Activated naive CD8-positive, alpha-beta T cell treated with anti-CD3 and anti-CD28 coated beads, Interleukin-2, amount 50 U/mL, for 24 hours (primary cell): ENCODE data around the gene CYGB.

Source experiments
- ATAC-seq: fragments of 150-1000 bp; cut with Tn5 transposase; one replicate; pipeline ENCODE4 v1.10.0; 2021
- DNase-seq: peaks from one replicate; pipeline ENCODE4 v3.0.0; 2021
- H3K27ac Mint-ChIP-seq: one replicate; pipeline ENCODE4 v1.8.0; 2021; ENCODE audit warnings: mild to moderate bottlenecking, mixed read lengths
- H3K27me3 Mint-ChIP-seq: one replicate; pipeline ENCODE4 v1.8.0; 2021; ENCODE audit warnings: mixed read lengths
- H3K36me3 Mint-ChIP-seq: one replicate; pipeline ENCODE4 v1.8.0; 2021; ENCODE audit warnings: low read depth, mixed read lengths
- H3K4me1 Mint-ChIP-seq: one replicate; pipeline ENCODE4 v1.8.0; 2021; ENCODE audit warnings: mixed read lengths
- H3K4me3 Mint-ChIP-seq: one replicate; pipeline ENCODE4 v1.8.0; 2021; ENCODE audit warnings: mild to moderate bottlenecking, moderate library complexity, mixed read lengths
- H3K9me3 Mint-ChIP-seq: one replicate; pipeline ENCODE4 v1.8.0; 2021; ENCODE audit warnings: mixed read lengths

The CYGB gene

DNA sequence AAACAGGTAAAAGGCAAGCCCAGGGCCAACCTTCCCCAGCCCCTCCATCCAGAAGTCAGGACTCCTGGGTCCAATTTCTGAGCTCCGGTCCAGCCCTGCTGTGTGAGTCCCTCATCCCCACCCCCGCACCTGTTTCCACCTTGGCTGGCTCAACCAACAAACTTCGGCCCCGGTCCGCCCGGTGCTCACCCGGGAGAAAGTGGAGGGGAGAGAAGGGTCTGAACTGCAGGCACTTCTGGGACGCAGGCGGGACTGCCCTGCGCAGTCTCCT is 36.8 kb downstream of the CYGB start:
- DNase-seq = no peak
- Mint-ChIP-seq H3K36me3 (peaks cover 2% of the 10 kb centered on the region), H3K9me3 (no peaks in the 10 kb centered on the region), H3K4me3 (peak overlapping the region; percentile 88), H3K4me1 (peaks cover 54% of the 10 kb centered on the region), H3K27me3 (no peaks in the 10 kb centered on the region), H3K27ac (peak overlapping the region; percentile 66)
- peak; percentile 18 for ATAC-seq

DNA sequence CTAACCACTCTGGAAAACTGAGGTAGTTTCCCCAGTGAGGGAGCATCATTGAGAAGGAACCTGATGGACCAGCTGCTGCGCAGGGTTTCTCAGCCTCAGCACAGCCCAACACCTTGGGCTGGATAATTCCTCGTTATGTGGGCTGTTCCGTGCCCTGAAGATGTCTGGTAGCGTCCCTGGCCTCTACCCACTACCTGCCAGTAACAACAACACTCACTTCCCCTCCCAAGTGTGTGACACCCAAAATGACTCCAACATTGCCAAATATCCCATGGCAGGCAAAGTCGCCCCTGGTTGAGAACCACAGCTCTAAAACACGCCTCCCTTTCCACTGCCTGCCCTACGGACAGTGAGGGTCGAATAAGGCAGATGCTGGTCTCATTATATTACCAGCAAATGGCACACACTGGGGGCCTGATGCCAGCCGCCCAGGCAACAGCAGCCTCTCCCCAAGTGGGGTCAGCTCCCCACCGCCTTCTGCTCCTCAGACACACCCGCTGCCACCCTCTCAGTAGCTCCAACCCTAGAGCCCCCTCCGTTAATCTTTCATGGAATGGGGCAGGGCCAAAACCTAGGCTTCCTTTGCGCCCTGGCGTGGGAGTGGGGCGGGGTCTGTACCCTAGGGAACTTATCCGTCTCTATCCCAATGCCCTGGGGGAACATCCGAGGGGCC is 37.3 kb downstream of the CYGB start:
- ATAC-seq (no peak), DNase-seq (no peak)
- peak overlapping the region; percentile 88 for H3K4me3 Mint-ChIP-seq
- peaks cover 55% of the 10 kb centered on the region for H3K4me1 Mint-ChIP-seq
- H3K9me3 Mint-ChIP-seq = no peaks in the 10 kb centered on the region
- H3K36me3 Mint-ChIP-seq = peaks cover 2% of the 10 kb centered on the region
- peak overlapping the region; percentile 66 for H3K27ac Mint-ChIP-seq
- H3K27me3 Mint-ChIP-seq = no peaks in the 10 kb centered on the region

DNA sequence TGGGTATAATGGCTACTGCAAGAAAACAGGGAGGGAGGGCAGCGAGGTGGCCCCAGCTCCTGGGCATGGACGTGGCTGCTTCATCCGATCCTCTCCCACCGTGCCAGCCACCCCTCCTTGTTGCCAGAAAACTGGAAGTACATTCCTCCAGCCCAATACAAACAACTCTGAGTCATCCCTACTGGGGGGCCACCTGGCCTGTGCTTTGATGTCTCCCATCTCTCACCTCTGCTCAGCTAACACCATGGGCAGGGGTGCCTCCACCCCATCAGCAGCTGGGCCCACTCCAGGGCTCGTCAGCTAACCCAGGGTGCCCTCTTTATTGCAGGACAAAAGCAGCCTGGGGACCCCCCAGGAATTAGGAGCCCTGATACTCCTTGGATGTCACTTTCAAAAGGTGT is 38.2 kb downstream of the CYGB start:
- DNase-seq = no peak
- no peaks in the 10 kb centered on the region for H3K27me3 Mint-ChIP-seq
- peaks cover 62% of the 10 kb centered on the region for H3K4me1 Mint-ChIP-seq
- ATAC-seq = no peak
- peak overlapping the region; percentile 88 for H3K4me3 Mint-ChIP-seq
- H3K9me3 Mint-ChIP-seq = no peaks in the 10 kb centered on the region
- peaks cover 2% of the 10 kb centered on the region for H3K36me3 Mint-ChIP-seq
- no peak overlapping the region for H3K27ac Mint-ChIP-seq

DNA sequence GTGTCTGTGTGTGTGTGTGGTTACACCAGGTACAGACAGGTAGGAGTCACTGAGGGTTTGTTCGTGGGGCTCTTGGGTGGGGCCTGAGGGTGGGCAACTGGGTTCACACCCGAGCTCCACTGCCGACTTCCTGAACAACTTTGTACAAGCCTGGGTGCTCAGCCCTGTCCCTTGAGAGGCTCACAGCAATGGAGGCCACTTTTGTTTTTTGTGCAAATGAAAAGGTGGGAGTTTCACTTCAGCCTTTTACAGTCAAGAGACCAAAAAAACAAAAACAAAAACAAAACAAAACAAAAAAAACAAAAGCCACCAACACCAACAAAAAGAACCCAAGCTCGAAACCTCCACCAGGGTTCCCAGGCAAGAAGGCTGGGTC is 38.6 kb downstream of the CYGB start:
- no peak for ATAC-seq
- H3K27ac Mint-ChIP-seq = peak overlapping the region; percentile 54
- no peaks in the 10 kb centered on the region for H3K9me3 Mint-ChIP-seq
- DNase-seq = no peak
- H3K36me3 Mint-ChIP-seq = peaks cover 2% of the 10 kb centered on the region
- H3K4me3 Mint-ChIP-seq = peak overlapping the region; percentile 88
- H3K4me1 Mint-ChIP-seq = peaks cover 66% of the 10 kb centered on the region
- no peaks in the 10 kb centered on the region for H3K27me3 Mint-ChIP-seq

DNA sequence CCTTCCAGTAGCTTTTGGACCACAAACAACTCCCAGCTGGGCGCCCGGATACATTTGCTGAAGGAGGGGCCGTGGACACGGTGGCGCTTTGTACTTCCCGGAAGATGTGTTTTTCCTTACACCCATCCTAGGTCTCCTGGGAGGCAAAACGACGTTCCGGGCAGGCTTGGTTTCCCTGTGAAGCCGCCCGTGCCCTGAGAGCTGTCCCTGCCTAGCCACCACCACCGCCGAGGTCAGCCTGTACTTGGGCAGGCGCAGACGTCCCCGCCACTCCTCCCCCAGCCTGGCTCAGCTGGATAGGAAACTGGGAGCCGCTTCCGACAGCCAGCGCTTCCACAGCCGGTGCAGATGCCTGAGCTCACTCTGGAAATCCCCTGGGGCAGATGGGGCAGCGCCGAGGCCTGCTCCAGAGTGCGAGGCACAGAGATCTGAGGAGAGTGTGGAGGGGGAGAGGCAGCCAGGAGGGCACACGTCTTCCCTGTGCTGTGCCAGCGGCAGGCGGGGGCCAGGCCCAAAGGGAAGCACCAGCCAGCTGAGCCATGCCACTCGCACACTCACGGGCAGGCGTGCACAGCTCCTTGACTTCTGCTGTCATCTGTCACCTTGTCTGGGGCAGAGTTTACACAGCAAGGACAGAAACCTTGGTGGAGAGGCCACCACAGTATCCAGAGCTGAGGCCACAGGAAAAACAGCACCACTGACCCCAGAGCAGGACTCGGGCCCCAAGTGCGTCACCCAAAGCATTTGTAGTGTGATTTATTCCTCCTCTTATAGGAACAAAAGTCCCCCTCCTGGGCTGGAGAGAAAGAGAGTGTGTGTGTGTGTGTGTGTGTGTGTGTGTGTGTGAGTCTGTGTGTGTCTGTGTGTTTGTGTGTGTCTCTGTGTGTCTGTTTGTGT is 39.3 kb downstream of the CYGB start:
- peaks cover 73% of the 10 kb centered on the region for H3K4me1 Mint-ChIP-seq
- H3K36me3 Mint-ChIP-seq = peaks cover 2% of the 10 kb centered on the region
- peak overlapping the region; percentile 54 for H3K27ac Mint-ChIP-seq

DNA sequence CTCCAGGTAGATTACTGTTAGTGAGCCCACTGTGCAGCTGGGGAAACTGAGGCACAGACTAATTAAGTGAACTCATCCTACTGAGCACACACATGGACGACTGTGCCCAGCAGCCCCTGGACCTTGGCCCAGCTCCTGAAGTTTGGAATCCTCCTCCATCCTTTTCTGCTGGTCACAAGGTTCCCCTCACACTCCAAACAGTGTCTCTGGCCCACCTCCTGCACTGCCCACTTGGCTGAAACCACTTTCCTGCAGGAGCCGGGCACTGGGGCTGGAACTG is 39.9 kb downstream of the CYGB start:
- ATAC-seq (no peak), DNase-seq (no peak)
- H3K27ac Mint-ChIP-seq = no peak overlapping the region
- peaks cover 2% of the 10 kb centered on the region for H3K36me3 Mint-ChIP-seq
- no peaks in the 10 kb centered on the region for H3K27me3 Mint-ChIP-seq
- peaks cover 79% of the 10 kb centered on the region for H3K4me1 Mint-ChIP-seq
- no peak overlapping the region for H3K4me3 Mint-ChIP-seq
- H3K9me3 Mint-ChIP-seq = no peaks in the 10 kb centered on the region

More for the DNA sequence above, 39.3 kb downstream of the CYGB start:
- DNase-seq = no peak
- Mint-ChIP-seq H3K9me3 (no peaks in the 10 kb centered on the region), H3K4me3 (peak overlapping the region; percentile 88), H3K27me3 (no peaks in the 10 kb centered on the region)
- no peak for ATAC-seq

DNA sequence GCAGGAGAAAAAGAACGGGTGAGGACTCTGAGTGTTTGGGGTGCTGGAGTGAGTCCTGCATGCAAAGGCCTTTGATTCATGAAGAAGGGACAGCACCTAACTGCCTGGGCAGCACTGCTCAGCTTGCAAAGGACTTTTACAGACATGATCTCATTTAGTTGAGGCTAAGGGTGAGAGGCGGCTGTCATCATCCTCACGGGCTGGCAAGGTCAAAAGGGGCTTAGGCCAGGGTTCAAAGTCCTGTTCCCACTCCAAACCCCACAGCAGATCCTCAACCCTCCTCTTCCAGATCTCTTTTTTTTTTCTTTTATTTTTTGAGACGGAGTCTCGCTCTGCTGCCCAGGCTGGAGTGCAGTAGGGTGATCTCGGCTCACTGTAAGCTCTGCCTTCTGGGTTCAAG is 41.0 kb downstream of the CYGB start:
- no peaks in the 10 kb centered on the region for H3K27me3 Mint-ChIP-seq
- peaks cover 84% of the 10 kb centered on the region for H3K4me1 Mint-ChIP-seq
- DNase-seq (no peak), ATAC-seq (no peak)
- H3K4me3 Mint-ChIP-seq = no peak overlapping the region
- no peak overlapping the region for H3K27ac Mint-ChIP-seq
- H3K9me3 Mint-ChIP-seq = no peaks in the 10 kb centered on the region
- H3K36me3 Mint-ChIP-seq = peaks cover 2% of the 10 kb centered on the region

DNA sequence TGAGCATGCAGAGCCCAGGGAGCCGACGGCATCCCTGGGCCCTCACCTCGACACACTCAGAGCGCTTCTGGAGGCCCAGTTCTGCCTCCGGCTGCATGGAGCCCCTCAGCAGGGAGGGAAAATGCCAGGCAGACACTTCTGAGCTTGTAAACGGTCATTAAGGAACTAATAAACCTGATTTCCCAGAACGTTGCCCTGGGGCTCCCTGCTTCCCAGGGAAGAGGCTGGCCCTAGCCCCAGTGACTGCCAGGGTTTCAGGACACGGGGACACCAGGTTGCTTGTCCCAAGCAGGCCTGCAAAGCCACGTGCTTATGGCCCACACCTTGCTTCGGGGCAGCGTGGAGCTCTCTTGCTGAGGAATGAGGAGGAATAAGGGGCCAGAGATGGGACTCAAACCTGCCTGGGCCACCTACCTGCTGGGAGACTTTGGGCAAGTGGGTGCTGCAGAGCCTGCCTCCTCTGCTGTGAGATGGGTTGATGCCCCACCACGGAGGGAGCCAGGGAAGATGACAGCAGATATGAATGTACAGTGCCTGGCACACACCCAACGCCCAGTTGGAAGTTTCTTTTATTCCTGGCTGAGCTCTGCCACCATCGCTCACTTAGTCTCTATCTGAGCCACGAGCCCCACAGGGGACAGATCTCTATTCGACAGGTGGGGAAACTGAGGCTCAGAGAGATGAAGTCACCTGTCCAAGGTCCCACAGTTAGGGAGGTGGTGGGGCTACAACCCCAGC is 41.7 kb downstream of the CYGB start:
- Mint-ChIP-seq H3K27me3 (no peaks in the 10 kb centered on the region), H3K4me1 (peaks cover 88% of the 10 kb centered on the region), H3K4me3 (no peak overlapping the region), H3K27ac (no peak overlapping the region), H3K36me3 (peaks cover 2% of the 10 kb centered on the region), H3K9me3 (no peaks in the 10 kb centered on the region)
- DNase-seq (no peak), ATAC-seq (no peak)

DNA sequence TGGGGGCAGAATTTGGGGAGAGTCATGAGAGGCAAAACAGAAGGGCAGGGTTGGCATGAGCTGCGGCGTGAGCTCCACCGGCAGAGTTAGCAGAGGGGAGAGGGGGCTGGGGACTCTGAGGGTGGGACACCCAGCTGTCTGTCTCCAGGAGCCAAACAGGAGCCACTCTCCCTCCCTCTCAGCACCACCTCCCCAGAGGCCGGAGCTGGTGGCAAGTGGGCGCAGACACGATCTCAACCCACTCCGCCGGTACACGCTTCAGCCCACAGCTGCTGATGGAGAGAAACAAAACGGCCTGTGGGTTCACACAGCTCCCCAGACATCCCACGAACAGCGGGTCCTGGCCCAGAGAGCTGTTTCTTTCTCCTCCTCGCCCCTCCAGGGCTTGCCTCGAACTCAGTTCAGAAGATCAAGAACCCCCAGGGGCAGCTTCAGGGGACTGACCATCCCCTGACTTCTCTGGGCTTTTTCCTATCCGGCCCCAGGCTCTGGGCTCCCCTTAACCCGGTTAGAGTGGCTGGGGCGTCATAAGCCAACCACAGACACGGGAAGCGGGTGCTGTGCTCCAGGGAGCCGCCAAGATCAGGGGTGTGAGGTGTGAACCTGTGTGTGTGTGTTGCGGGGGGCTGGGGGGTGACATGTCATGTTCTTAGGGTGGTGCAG is 43.9 kb downstream of the CYGB start:
- Mint-ChIP-seq H3K9me3 (no peaks in the 10 kb centered on the region), H3K27me3 (no peaks in the 10 kb centered on the region), H3K4me3 (peak overlapping the region; percentile 73), H3K4me1 (peaks cover 68% of the 10 kb centered on the region), H3K27ac (peak overlapping the region; percentile 93), H3K36me3 (peaks cover 2% of the 10 kb centered on the region)
- peak; percentile 1 for ATAC-seq
- no peak for DNase-seq

DNA sequence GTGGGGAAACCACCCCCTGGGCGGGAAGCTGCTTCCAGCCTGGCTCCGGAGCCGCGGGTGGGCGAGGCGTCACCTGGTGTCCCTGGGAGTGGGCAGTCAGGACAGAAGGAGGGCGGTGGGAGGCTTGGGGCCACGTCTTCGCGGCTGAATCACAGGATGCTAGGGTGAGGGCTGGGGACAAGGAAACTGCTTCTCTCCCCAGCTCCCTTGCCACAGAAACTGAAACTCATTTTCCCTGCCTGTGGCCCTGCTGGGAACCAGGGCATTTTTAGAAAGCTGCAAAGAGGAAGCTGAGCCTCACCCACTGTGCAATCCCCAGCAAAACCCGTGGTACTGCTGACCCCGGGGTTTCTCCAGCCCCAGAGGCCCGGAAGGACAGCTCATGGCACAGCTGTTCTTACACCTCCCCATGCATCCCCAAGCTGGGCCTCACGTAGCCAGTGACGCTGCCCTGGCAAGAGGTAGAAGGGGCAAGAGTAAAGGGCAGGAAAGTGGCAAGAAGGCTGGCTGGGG is 44.5 kb downstream of the CYGB start:
- ATAC-seq (peak; percentile 74), DNase-seq (peak; percentile 70)
- Mint-ChIP-seq H3K4me1 (peaks cover 65% of the 10 kb centered on the region), H3K9me3 (no peaks in the 10 kb centered on the region), H3K27me3 (no peaks in the 10 kb centered on the region), H3K27ac (peak overlapping the region; percentile 93), H3K4me3 (peak overlapping the region; percentile 73), H3K36me3 (no peaks in the 10 kb centered on the region)

DNA sequence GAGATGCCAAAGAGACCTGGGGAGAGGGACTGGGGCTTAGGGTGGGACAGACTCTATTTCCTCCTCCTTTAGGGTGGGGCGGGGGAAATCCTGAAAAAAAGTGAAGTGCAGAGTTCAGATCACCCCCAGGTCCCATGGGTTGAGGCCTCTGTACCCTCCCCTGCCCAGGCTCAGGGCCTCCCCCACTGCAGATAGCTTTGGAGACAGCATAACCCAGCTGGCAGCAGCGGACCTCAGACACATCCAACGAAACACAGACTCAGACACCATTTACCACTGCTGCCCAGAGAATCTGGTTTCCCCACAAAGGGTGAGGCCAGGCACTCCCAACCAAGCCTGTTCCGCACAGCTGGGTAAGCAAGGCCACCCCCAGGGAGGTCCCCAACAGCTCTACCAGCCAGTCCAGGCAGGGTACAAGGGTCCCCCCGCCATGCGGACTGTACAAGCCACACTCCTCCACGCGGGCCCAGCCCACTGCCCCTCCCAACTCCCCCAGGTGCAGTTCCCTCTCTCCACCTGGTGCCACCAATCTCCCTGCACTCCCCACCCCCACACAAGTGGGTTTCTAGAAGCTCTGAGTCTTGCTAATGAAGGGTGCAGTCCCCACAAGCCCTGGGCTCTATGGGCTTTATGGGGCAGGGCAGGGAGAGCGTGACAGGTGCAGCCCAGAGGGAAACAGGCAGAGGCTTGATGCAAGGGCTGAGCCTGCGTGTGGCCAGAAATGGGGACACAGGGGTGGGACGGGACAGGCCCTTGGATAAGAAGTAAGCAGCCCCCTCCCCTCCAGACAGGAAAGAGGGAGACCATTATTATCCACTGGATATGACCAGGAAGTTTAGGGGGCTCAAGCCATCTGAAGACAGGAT is 45.2 kb downstream of the CYGB start:
- peak; percentile 52 for DNase-seq
- H3K27me3 Mint-ChIP-seq = no peaks in the 10 kb centered on the region
- peaks cover 6% of the 10 kb centered on the region for H3K36me3 Mint-ChIP-seq
- H3K27ac Mint-ChIP-seq = peak overlapping the region; percentile 93
- no peaks in the 10 kb centered on the region for H3K9me3 Mint-ChIP-seq
- H3K4me3 Mint-ChIP-seq = peak overlapping the region; percentile 73
- ATAC-seq = peak; percentile 55
- peaks cover 58% of the 10 kb centered on the region for H3K4me1 Mint-ChIP-seq

DNA sequence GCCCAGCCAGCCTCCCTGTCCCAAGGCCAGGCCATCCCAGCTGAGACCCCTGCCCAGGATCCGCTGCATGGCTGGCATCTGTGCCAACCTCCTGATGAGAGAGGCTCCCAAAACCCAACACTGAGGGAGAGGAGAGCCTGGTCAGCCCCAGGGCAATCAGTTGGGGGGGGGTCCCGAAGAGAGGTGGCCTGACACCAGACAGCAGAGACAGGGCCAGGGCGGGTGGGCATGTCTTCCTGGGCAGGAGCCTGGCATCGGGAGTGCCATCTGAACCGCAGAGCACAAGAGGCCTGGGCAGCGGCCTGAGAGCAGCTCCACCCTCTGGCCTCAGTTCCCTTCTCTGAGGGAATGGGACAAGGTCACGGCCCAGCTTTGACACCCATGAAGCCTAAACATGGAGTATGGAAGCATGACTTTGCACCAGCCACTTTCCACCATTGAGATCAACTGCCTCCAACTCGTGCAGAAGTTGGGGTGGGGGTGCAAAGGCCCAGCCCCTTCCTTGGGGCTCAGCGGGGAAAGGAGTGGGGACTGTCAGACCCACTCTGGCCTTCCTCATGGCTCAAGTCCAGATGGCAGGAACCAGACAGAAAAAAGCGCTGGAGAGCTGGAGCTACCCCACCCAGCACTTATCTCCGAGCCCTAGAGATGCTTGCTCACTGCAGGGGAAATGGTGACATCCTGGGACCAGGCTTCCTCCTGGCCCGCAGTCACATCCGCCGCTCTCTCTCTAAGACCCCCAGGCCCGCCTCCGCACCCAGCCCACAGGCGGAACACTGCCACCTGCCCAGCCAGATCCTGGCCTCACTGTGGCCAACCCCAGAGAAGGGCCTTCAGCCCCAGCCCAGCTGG is 46.0 kb downstream of the CYGB start:
- H3K4me1 Mint-ChIP-seq = peaks cover 51% of the 10 kb centered on the region
- peaks cover 6% of the 10 kb centered on the region for H3K36me3 Mint-ChIP-seq
- peak overlapping the region; percentile 93 for H3K27ac Mint-ChIP-seq
- ATAC-seq (no peak), DNase-seq (no peak)
- no peaks in the 10 kb centered on the region for H3K9me3 Mint-ChIP-seq
- H3K27me3 Mint-ChIP-seq = no peaks in the 10 kb centered on the region
- H3K4me3 Mint-ChIP-seq = peak overlapping the region; percentile 73

DNA sequence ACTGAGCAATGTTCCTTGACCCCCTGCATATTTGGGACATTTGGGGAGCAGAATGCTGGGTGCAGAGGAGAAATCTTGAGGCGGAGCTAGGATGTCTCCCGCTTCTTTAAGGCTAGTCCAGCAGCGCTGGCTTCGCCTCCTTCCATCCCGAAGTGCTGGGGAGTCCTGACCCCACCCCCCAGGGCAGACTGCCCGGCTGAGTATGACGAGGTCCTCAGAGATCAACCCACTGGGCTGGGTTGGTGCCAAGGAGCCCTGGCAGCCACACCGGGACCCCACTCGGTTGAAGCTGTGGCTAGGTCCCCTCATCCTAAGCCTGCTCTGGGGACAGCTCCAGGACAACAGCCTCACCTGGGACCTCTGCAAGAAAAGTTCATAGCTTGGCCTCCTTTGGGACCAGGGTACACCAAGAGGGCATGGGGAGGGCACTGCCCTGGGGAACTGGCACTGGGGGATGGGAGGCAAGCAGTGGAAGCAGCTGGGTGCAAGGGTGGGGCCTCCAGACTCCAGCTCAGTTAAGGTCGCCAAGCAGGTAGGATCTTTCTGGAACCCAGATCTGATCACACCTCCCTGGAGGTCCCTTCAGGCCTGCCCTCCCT is 47.3 kb downstream of the CYGB start:
- no peaks in the 10 kb centered on the region for H3K27me3 Mint-ChIP-seq
- no peaks in the 10 kb centered on the region for H3K9me3 Mint-ChIP-seq
- H3K4me1 Mint-ChIP-seq = peaks cover 42% of the 10 kb centered on the region
- H3K4me3 Mint-ChIP-seq = no peak overlapping the region
- DNase-seq (no peak), ATAC-seq (no peak)
- peak overlapping the region; percentile 8 for H3K27ac Mint-ChIP-seq
- peaks cover 8% of the 10 kb centered on the region for H3K36me3 Mint-ChIP-seq
